Measurements from ENCODE around the gene TNFSF10. TPM values are rescaled to one million over a fixed set of nuclear protein-coding genes. Genes with fewer than 3 reads are reported as not detected.

TNFSF10 gene
- total RNA-seq, 1 donor from 2014 or later, result 36.2 TPM

DNA sequence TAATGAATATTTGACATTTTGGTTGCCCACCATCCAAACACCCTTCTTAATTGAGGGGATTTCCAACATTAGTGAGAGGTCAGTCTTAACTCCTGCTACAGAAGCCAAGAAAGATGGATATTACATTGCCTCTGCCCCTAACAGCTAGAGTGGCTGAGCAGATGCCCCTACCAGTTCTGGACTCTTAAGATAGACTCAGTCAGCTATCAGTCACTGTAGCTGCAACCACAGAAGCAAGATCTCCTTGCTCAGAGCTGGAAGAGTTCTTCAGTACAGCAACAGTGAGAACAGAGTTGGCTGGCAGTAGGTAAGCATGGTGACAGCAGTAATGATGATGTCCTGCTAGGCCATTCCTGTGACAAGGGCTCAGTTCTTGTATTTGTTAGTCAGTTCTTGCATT lies 29.4 kb upstream of the TNFSF10 start:
- no peak overlapping the region for H3K4me3 ChIP-seq (ENCODE audit: low read depth, low read length)
- TF ChIP-seq, protein P1, sequence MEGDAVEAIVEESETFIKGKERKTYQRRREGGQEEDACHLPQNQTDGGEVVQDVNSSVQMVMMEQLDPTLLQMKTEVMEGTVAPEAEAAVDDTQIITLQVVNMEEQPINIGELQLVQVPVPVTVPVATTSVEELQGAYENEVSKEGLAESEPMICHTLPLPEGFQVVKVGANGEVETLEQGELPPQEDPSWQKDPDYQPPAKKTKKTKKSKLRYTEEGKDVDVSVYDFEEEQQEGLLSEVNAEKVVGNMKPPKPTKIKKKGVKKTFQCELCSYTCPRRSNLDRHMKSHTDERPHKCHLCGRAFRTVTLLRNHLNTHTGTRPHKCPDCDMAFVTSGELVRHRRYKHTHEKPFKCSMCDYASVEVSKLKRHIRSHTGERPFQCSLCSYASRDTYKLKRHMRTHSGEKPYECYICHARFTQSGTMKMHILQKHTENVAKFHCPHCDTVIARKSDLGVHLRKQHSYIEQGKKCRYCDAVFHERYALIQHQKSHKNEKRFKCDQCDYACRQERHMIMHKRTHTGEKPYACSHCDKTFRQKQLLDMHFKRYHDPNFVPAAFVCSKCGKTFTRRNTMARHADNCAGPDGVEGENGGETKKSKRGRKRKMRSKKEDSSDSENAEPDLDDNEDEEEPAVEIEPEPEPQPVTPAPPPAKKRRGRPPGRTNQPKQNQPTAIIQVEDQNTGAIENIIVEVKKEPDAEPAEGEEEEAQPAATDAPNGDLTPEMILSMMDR (conservative IDR thresholded peaks at IDR 0.05; ENCODE audit: low read depth, low read length), result no peak
- no peak for DNase-seq (ENCODE audit: low read depth)

DNA sequence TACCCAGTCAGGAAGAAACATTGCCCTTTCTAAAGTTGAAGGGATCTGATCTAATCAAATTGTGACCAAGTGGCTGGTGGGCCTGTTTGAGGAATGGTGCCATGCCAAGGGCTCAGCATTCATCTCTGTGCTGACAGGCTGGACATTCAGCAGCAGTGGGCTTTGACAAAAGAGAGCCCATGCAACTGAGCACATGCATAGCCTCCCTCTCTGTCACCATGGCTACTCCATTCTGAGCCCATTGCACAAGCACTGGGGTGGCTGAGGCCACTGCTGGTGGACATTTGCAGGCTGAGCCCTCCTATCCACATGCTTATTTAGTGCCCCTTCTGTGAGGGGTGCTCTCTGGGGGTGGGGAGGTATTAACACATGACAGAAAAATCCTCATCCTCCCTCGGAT lies 28.6 kb upstream of the TNFSF10 start:
- TF ChIP-seq, protein P1 (conservative IDR thresholded peaks at IDR 0.05; ENCODE audit: low read depth, low read length), result no peak
- DNase-seq (ENCODE audit: low read depth), result no peak
- H3K4me3 ChIP-seq (ENCODE audit: low read depth, low read length), result no peak overlapping the region

DNA sequence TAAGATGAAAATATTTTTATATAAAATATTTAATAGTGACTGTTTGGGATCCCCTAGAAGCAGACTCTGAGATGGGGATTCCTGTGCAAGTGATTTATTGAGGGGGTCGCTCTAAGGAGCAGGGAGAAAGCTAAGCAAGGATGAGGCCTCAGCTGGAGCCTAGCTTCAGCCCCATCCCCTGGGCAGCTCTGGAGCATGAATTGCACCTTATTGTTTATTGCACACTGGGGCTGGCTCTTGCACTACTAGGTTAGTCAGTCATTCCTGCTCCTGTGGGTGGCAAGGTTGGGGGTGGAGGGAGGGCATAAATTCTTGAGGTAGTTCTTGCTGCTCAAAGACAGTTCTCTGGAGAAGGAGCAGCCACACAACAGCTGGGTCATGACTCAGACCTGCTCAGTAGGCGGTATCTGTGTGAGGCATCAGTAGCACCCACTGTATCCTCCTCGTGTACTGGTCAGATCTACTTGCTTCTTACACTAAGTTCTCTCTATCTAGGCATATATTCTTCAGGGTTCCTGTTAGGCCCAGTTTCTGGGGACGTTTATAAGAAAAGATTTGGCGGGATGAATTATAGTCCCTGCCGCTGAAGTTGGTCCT lies 27.2 kb upstream of the TNFSF10 start:
- H3K4me3 ChIP-seq (ENCODE audit: low read depth, low read length), result no peak overlapping the region
- peak; percentile 89 for DNase-seq (ENCODE audit: low read depth)
- TF ChIP-seq, protein P1 (conservative IDR thresholded peaks at IDR 0.05; ENCODE audit: low read depth, low read length), result no peak

DNA sequence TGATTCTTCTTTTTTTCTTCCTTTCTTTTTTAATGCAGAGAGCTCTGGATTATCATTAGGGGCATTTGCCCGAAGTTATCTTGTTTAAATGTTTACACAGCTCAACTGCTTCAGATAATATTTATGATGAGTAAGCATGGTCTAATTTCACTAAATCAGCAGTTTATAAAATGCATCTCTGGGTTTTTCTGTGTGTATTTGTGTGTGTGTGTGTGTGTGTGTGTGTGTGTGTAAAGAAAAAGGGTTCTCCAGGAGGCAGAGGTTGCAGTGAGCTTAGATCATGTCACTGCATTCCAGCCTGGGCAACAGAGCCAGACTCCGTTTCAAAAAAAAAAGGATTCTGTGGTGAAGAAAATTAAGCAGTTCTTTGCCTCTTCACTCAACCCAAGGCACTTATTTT lies 25.9 kb upstream of the TNFSF10 start:
- TF ChIP-seq, protein P1 (conservative IDR thresholded peaks at IDR 0.05; ENCODE audit: low read depth, low read length), result no peak
- DNase-seq (ENCODE audit: low read depth), result no peak
- H3K4me3 ChIP-seq (ENCODE audit: low read depth, low read length), result no peak overlapping the region

GRCh38 chr3:172546628-172547214 lies 23.5 kb upstream of the TNFSF10 start:
- TF ChIP-seq, protein P1 (conservative IDR thresholded peaks at IDR 0.05; ENCODE audit: low read depth, low read length), result no peak
- no peak for DNase-seq (ENCODE audit: low read depth)
- H3K4me3 ChIP-seq (ENCODE audit: low read depth, low read length), result no peak overlapping the region

DNA sequence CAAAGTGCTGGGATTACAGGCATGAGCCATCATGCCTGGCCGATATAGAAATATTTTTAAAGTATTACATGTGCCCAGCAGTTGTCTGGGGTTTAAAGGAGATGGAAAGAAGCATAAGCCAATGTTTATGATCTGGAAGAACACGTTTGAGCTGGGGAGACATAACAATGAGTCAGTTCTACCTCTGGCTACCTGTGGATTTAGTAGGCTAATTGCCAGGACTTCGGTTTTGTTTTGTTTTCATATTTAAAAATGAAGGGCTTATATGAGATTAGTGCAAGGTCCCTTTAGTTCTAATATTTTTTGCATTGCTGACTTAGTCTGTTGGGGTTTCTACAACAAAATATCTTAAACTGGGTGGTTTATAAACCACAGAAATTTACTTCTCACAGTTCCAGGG lies 22.9 kb upstream of the TNFSF10 start:
- H3K4me3 ChIP-seq (ENCODE audit: low read depth, low read length), result no peak overlapping the region
- DNase-seq (ENCODE audit: low read depth), result no peak
- TF ChIP-seq, protein P1 (conservative IDR thresholded peaks at IDR 0.05; ENCODE audit: low read depth, low read length), result no peak

GRCh38 chr3:172544404-172544803 lies 21.2 kb upstream of the TNFSF10 start:
- TF ChIP-seq, protein P1 (conservative IDR thresholded peaks at IDR 0.05; ENCODE audit: low read depth, low read length), result no peak
- DNase-seq (ENCODE audit: low read depth), result no peak
- no peak overlapping the region for H3K4me3 ChIP-seq (ENCODE audit: low read depth, low read length)

All from epithelial cell of proximal tubule (primary cell).